NB4 (cell line): ENCODE results near the gene GNA12.

Experiments used
- MYC ChIP-seq: IDR thresholded peaks from 2 replicates; pipeline ENCODE4 v1.6.1; 2011; ENCODE audit warnings: low read depth, low read length
- POLR2A ChIP-seq: IDR thresholded peaks from 2 replicates; pipeline ENCODE4 v1.6.1; 2011; ENCODE audit warnings: mild to moderate bottlenecking; ENCODE audit not compliant: insufficient read length; ENCODE audit errors: extremely low read depth
- TF ChIP-seq, protein P1 (sequence below): IDR thresholded peaks from one replicate; pipeline ENCODE4 v1.5.1; 2012; ENCODE audit warnings: low read depth, low read length
- TF ChIP-seq, protein P2 (sequence below): IDR thresholded peaks from 2 replicates; pipeline ENCODE4 v1.6.1; 2011; ENCODE audit warnings: low read depth, low read length

DNA sequence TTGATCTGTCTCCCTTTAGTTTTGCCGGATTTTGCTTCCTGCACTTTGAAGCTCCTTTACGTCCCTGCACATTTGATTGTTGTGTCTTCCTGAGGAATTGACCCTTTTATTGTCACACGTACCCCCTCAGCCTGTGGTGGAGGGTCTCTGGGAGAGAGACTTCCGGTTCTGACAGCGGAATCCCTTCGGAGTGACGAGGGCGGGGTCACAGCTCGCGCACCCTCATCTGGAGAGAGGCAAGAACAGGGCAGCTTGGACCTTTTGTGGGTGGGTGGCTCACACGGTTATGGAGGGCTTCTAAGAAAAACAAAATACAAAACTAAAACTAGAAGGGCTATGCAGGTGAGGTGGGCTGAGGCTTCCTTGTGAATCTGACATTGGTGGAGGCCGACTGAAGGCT lies 130.1 kb downstream of the GNA12 start:
- TF ChIP-seq, protein P1, sequence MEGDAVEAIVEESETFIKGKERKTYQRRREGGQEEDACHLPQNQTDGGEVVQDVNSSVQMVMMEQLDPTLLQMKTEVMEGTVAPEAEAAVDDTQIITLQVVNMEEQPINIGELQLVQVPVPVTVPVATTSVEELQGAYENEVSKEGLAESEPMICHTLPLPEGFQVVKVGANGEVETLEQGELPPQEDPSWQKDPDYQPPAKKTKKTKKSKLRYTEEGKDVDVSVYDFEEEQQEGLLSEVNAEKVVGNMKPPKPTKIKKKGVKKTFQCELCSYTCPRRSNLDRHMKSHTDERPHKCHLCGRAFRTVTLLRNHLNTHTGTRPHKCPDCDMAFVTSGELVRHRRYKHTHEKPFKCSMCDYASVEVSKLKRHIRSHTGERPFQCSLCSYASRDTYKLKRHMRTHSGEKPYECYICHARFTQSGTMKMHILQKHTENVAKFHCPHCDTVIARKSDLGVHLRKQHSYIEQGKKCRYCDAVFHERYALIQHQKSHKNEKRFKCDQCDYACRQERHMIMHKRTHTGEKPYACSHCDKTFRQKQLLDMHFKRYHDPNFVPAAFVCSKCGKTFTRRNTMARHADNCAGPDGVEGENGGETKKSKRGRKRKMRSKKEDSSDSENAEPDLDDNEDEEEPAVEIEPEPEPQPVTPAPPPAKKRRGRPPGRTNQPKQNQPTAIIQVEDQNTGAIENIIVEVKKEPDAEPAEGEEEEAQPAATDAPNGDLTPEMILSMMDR, result no peak
- no peak for TF ChIP-seq POLR2A
- TF ChIP-seq MYC, result no peak
- TF ChIP-seq, protein P2, sequence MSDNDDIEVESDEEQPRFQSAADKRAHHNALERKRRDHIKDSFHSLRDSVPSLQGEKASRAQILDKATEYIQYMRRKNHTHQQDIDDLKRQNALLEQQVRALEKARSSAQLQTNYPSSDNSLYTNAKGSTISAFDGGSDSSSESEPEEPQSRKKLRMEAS, result no peak
